Ishikawa (cell line): ENCODE results near the gene ZNF768.

Experiments used
- CEBPB ChIP-seq: IDR thresholded peaks from 2 replicates; pipeline ENCODE4 v1.6.1; 2012
- CREB1 ChIP-seq: IDR thresholded peaks from 2 replicates; pipeline ENCODE4 v1.6.1; 2012; ENCODE audit warnings: low read depth
- EGR1 ChIP-seq: IDR thresholded peaks from 2 replicates; pipeline ENCODE4 v1.6.1; 2012
- EP300 ChIP-seq: IDR thresholded peaks from 2 replicates; pipeline ENCODE4 v1.6.1; 2012; ENCODE audit warnings: borderline replicate concordance
- RAD21 ChIP-seq: IDR thresholded peaks from 2 replicates; pipeline ENCODE4 v1.6.1; 2012; ENCODE audit warnings: low read depth
- TAF1 ChIP-seq: IDR thresholded peaks from 2 replicates; pipeline ENCODE4 v1.6.1; 2012; ENCODE audit warnings: low read depth, mild to moderate bottlenecking
- TCF12 ChIP-seq: IDR thresholded peaks from 2 replicates; pipeline ENCODE4 v1.6.1; 2012; ENCODE audit warnings: low read depth
- TEAD4 ChIP-seq: IDR thresholded peaks from 2 replicates; pipeline ENCODE4 v1.6.1; 2012
- YY1 ChIP-seq: IDR thresholded peaks from 2 replicates; pipeline ENCODE4 v1.6.1; 2012; ENCODE audit warnings: low read depth
- ZBTB7A ChIP-seq: IDR thresholded peaks from 2 replicates; pipeline ENCODE4 v1.6.1; 2012; ENCODE audit warnings: low read depth
- TF ChIP-seq, protein P1 (sequence below): IDR thresholded peaks from 2 replicates; pipeline ENCODE4 v1.6.1; 2012; ENCODE audit warnings: low read depth, mild to moderate bottlenecking
- TF ChIP-seq, protein P2 (sequence below): IDR thresholded peaks from 2 replicates; pipeline ENCODE4 v1.6.1; 2012
- TF ChIP-seq, protein P3 (sequence below): IDR thresholded peaks from 2 replicates; pipeline ENCODE4 v1.6.1; 2012

DNA sequence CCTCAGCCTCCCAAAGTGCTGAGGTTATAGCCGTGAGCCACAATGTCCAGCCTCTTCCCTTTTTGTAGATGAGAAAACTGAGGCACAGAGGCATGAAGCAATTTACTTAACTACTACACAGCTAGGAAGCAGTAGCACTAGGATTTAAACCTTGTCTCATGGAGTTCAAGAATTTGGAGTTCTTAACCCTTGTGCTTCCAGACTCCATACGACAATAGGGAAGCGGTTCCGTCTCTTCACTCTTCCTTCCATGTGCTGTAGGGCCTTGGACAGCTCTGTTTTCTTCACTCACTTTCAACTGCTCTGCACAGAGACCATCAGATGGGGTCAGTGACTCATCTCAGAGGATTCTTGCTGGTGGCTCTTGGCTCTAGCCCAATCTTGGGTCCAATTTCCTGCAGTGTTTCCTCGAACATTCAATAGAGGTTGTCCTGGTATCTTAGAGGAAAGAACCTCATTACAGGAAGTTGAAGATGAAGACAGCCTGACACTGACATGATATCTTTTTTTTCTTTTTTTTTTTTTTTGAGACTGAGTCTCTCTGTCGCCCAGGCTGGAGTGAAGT lies 34.5 kb downstream of the ZNF768 start:
- no peak for TF ChIP-seq ZBTB7A
- no peak for TF ChIP-seq CEBPB
- TF ChIP-seq EP300: no peak
- TF ChIP-seq, protein P1, sequence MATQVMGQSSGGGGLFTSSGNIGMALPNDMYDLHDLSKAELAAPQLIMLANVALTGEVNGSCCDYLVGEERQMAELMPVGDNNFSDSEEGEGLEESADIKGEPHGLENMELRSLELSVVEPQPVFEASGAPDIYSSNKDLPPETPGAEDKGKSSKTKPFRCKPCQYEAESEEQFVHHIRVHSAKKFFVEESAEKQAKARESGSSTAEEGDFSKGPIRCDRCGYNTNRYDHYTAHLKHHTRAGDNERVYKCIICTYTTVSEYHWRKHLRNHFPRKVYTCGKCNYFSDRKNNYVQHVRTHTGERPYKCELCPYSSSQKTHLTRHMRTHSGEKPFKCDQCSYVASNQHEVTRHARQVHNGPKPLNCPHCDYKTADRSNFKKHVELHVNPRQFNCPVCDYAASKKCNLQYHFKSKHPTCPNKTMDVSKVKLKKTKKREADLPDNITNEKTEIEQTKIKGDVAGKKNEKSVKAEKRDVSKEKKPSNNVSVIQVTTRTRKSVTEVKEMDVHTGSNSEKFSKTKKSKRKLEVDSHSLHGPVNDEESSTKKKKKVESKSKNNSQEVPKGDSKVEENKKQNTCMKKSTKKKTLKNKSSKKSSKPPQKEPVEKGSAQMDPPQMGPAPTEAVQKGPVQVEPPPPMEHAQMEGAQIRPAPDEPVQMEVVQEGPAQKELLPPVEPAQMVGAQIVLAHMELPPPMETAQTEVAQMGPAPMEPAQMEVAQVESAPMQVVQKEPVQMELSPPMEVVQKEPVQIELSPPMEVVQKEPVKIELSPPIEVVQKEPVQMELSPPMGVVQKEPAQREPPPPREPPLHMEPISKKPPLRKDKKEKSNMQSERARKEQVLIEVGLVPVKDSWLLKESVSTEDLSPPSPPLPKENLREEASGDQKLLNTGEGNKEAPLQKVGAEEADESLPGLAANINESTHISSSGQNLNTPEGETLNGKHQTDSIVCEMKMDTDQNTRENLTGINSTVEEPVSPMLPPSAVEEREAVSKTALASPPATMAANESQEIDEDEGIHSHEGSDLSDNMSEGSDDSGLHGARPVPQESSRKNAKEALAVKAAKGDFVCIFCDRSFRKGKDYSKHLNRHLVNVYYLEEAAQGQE: no peak
- no peak for TF ChIP-seq YY1
- no peak for TF ChIP-seq TAF1
- no peak for TF ChIP-seq TCF12
- TF ChIP-seq TEAD4: no peak
- no peak for TF ChIP-seq CREB1
- no peak for TF ChIP-seq EGR1
- TF ChIP-seq, protein P2, sequence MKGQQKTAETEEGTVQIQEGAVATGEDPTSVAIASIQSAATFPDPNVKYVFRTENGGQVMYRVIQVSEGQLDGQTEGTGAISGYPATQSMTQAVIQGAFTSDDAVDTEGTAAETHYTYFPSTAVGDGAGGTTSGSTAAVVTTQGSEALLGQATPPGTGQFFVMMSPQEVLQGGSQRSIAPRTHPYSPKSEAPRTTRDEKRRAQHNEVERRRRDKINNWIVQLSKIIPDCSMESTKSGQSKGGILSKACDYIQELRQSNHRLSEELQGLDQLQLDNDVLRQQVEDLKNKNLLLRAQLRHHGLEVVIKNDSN: no peak
- no peak for TF ChIP-seq RAD21
- TF ChIP-seq, protein P3, sequence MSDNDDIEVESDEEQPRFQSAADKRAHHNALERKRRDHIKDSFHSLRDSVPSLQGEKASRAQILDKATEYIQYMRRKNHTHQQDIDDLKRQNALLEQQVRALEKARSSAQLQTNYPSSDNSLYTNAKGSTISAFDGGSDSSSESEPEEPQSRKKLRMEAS: no peak
